Bronchial epithelial cell (primary cell): ENCODE data around the gene RAB14. TPM values are rescaled to one million over a fixed set of nuclear protein-coding genes. Genes with fewer than 3 reads are reported as not detected.

Experiments
- DNase-seq: peaks from one replicate; pipeline ENCODE4 v3.0.0-alpha.2; 2010; ENCODE audit warnings: low read depth
- FAIRE-seq: peaks from 2 replicates; lab custom pipeline; 2011; peaks lifted over from hg19 to GRCh38; lab: Jason Lieb, UNC
- H3K27me3 ChIP-seq: 2 replicates; pipeline ENCODE4 v1.5.1; 2011; ENCODE audit warnings: low read length; ENCODE audit not compliant: control insufficient read depth, insufficient read depth
- H3K36me3 ChIP-seq: 2 replicates; pipeline ENCODE4 v1.5.1; 2011; ENCODE audit warnings: low read length; ENCODE audit not compliant: control insufficient read depth, insufficient read depth
- H3K4me3 ChIP-seq: 2 replicates; pipeline ENCODE4 v1.5.1; 2011; ENCODE audit warnings: mild to moderate bottlenecking, low read depth, low read length, control low read depth
- CTCF ChIP-seq: IDR thresholded peaks from 2 replicates; pipeline ENCODE4 v1.5.1; 2011; ENCODE audit warnings: mild to moderate bottlenecking, moderate library complexity, low read length, control low read depth, inconsistent platforms; ENCODE audit not compliant: insufficient read depth, severe bottlenecking
- total RNA-seq: library from RNA; depleted of rRNA; stranded (reverse); fragments of >200 nt; gene quantifications from 2 replicates; pipeline ENCODE4 v1.2.1, GENCODE V29; 2014

The RAB14 gene
- total RNA-seq, 1 donor from 2014 or later, result 28.4 TPM

DNA sequence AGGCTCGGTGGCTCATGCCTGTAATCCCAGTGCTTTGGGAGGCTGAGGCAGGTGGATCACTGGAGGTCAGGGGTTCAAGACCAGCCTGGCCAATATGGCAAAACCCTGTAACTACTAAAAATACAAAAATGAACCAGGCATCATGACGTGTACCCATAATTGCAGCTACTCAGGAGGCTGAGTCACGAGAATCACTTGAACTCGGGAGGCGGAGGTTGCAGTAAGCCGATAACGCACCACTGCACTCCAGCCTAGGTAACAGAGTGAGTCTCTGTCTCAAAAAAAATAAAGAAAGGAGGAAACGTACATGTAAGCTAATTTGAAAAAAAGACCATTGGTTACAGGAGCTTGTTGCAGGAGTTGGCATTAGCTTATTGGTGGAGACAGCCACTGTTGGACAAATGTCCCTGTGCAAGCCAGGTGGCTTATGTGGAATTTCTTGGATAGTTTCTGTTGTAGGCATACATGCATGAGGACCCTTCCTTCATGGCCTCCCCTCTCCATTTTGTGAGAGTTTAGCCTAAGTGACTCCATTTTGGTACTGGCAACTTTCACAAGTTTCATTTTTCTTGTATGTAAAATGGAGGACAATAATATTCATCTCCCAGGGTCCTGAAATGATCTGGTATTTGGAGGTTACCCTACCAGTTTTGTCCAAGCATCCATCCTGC is 16.8 kb upstream of the RAB14 start:
- DNase-seq, result no peak
- TF ChIP-seq CTCF, result no peak
- peaks cover 1% of the 10 kb centered on the region for H3K36me3 ChIP-seq
- FAIRE-seq, result no peak
- no peak overlapping the region for H3K4me3 ChIP-seq
- H3K27me3 ChIP-seq, result no peaks in the 10 kb centered on the region

DNA sequence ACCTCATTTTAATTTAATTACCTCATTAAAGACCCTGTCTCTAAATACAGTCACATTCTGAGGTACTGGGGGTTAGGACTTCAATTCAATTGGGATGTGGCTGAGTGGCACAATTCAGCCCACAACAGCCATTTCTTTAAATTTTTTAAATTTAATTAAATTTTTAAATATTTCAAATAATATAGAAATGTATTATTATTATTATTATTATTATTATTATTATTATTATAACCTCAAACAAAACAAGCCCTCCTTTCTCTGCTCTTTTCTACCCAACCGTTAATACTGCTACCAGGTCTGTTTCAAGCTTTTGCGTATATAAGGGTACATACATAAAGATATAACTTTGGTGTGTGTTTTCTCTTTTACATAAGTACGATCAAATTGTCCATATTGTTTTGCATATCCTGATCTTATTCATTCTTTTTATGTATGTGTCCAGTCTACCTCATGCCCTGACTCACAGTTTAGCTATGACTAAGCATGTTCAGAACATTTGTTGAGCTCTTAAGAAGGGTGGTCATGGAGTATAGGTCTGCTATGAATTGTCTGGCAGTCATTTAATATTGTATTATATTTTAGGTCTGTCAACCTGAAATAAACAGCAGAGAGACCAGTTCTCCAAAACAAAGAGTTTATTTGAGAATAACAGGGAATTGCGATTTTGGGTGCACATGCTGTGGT is 16.1 kb upstream of the RAB14 start:
- peaks cover 1% of the 10 kb centered on the region for H3K36me3 ChIP-seq
- FAIRE-seq (no peak), DNase-seq (peak; percentile 95)
- no peaks in the 10 kb centered on the region for H3K27me3 ChIP-seq
- TF ChIP-seq CTCF, result no peak
- H3K4me3 ChIP-seq, result no peak overlapping the region

DNA sequence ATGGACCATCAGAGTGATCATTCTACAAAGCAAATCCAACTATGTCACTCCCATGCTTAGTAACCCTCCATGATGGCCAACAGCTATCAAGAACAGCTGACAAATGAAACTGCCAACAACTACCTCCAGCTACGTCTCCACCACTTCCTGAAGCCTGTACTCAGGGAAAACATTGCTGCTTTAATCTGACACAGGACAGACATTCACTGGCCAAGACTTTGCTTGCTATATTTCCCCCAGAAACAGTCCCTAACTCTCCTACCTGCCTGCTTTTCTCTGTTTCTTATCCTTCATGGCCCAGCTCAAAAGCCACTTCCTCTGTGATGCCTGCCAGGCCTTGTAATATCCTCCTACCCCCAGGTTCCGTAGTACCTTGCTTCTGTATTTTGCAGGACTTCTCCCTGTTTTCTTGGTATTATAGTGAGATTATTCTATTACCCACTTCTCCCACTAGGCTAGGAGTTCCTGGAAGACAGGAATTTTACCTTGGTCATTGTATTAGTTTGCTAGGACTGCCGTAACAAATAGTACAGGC is 14.7 kb upstream of the RAB14 start:
- TF ChIP-seq CTCF, result no peak
- DNase-seq (no peak), FAIRE-seq (no peak)

DNA sequence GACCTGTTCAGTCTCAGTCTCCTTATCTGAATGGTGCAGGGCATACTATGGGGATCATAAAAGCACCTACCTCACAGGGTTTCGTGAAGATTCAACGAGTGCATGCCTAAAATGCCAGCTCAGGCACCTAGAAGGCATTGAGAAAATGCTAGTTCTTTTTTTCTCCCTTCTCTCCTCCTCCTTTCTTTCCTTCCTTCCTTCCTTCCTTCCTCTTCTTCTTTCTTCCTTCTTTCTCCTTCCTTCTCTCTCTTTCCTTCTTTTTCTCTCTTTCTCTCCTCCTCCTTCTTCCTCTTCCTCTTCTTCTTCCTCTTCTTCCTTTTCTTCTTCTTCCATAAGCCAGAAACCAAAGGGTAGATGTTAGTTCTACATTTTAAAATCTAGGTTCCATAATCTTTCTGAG is 12.3 kb upstream of the RAB14 start:
- H3K4me3 ChIP-seq, result no peak overlapping the region
- FAIRE-seq (no peak), DNase-seq (no peak)

More for the DNA sequence above, 14.7 kb upstream of the RAB14 start:
- Histone ChIP-seq H3K27me3 (no peaks in the 10 kb centered on the region), H3K36me3 (peaks cover 1% of the 10 kb centered on the region), H3K4me3 (no peak overlapping the region)

GRCh38 chr9:121213136-121213806 is 11.6 kb upstream of the RAB14 start:
- peak; percentile 98 for TF ChIP-seq CTCF
- FAIRE-seq (no peak), DNase-seq (peak; percentile 73)
- Histone ChIP-seq H3K27me3 (no peaks in the 10 kb centered on the region), H3K4me3 (no peak overlapping the region), H3K36me3 (peaks cover 1% of the 10 kb centered on the region)

More for the DNA sequence above, 12.3 kb upstream of the RAB14 start:
- no peaks in the 10 kb centered on the region for H3K27me3 ChIP-seq
- peaks cover 1% of the 10 kb centered on the region for H3K36me3 ChIP-seq
- TF ChIP-seq CTCF, result no peak
